Keratinocyte (primary cell): Measurements from ENCODE around the gene DCPS. TPM values are rescaled to one million over a fixed set of nuclear protein-coding genes. Genes with fewer than 3 reads are reported as not detected.
A peak's percentile ranks its signal among the peaks of the same experiment; 100 is the strongest.

Experiments used
- DNase-seq: peaks from one replicate; pipeline ENCODE4 v3.0.0-alpha.2; 2011; ENCODE audit warnings: low read depth, missing footprints, low spot score
- FAIRE-seq: peaks from 2 replicates; lab custom pipeline; 2011; peaks lifted over from hg19 to GRCh38; lab: Jason Lieb, UNC
- H2AFZ ChIP-seq: 2 replicates; pipeline ENCODE4 v1.6.0; 2012; ENCODE audit warnings: low read length, control low read depth, inconsistent platforms; ENCODE audit not compliant: control insufficient read depth
- H3K27ac ChIP-seq: 2 replicates; pipeline ENCODE4 v1.5.1; 2011; ENCODE audit warnings: low read length; ENCODE audit not compliant: control insufficient read depth, insufficient read depth
- H3K27me3 ChIP-seq: 3 replicates; pipeline ENCODE4 v1.6.0; 2011; ENCODE audit warnings: low read length; ENCODE audit not compliant: control insufficient read depth, insufficient read depth; ENCODE audit errors: extremely low read depth
- H3K36me3 ChIP-seq, 2 experiments: 2 replicates in 1 of 2; 3 replicates in 1 of 2; pipeline ENCODE4 v1.5.1; 2011; ENCODE audit warnings: low read length in 2 of 2, mild to moderate bottlenecking in 1 of 2; ENCODE audit not compliant: control insufficient read depth in 2 of 2, insufficient read depth in 2 of 2; ENCODE audit errors: extremely low read depth in 1 of 2
- H3K4me1 ChIP-seq: 3 replicates; pipeline ENCODE4 v1.5.1; 2011; ENCODE audit warnings: low read length; ENCODE audit not compliant: control insufficient read depth, insufficient read depth; ENCODE audit errors: extremely low read depth
- H3K4me2 ChIP-seq: 3 replicates; pipeline ENCODE4 v1.6.0; 2011; ENCODE audit warnings: low read depth, low read length; ENCODE audit not compliant: control insufficient read depth, insufficient read depth; ENCODE audit errors: extremely low read depth
- H3K4me3 ChIP-seq, 3 experiments: fragments of 200-600 bp in 1 of 3; sonication (generic) in 1 of 3; 2 replicates in 2 of 3; 3 replicates in 1 of 3; pipeline ENCODE4 v1.5.1; 2011 to 2016; ENCODE audit warnings: low read length in 3 of 3, mild to moderate bottlenecking in 3 of 3, control low read depth in 2 of 3, inconsistent platforms in 1 of 3, low read depth in 1 of 3, mixed read lengths in 1 of 3, mixed run types in 1 of 3, moderate library complexity in 1 of 3; ENCODE audit not compliant: control insufficient read depth in 2 of 3, insufficient read depth in 2 of 3; ENCODE audit errors: extremely low read depth in 1 of 3
- H3K79me2 ChIP-seq: 2 replicates; pipeline ENCODE4 v1.6.0; 2012; ENCODE audit warnings: low read length; ENCODE audit not compliant: control insufficient read depth, insufficient read depth
- H3K9ac ChIP-seq: 3 replicates; pipeline ENCODE4 v1.6.0; 2011; ENCODE audit warnings: low read length; ENCODE audit not compliant: control insufficient read depth, insufficient read depth; ENCODE audit errors: extremely low read depth
- H3K9me1 ChIP-seq: 3 replicates; pipeline ENCODE4 v1.6.0; 2011; ENCODE audit warnings: low read length; ENCODE audit not compliant: control insufficient read depth, insufficient read depth; ENCODE audit errors: extremely low read depth
- H3K9me3 ChIP-seq: 2 replicates; pipeline ENCODE4 v1.5.1; 2012; ENCODE audit warnings: low read depth, low read length; ENCODE audit not compliant: control insufficient read depth
- H4K20me1 ChIP-seq: 3 replicates; pipeline ENCODE4 v1.6.0; 2011; ENCODE audit warnings: low read length; ENCODE audit not compliant: control insufficient read depth, insufficient read depth; ENCODE audit errors: extremely low read depth
- CTCF ChIP-seq, 3 experiments: IDR thresholded peaks in 1 of 3; conservative IDR thresholded peaks in 1 of 3; optimal IDR thresholded peaks in 1 of 3; 2 replicates in 2 of 3; 3 replicates in 1 of 3; pipeline versions ENCODE3 to v1.5.1; 2011; ENCODE audit warnings: low read length in 3 of 3, mild to moderate bottlenecking in 3 of 3, moderate library complexity in 2 of 3, control low read depth in 1 of 3, inconsistent platforms in 1 of 3; ENCODE audit not compliant: insufficient read depth in 2 of 3; ENCODE audit errors: extremely low read depth in 1 of 3
- EZH2 ChIP-seq: IDR thresholded peaks from one replicate; pipeline ENCODE4 v1.6.1; 2012; ENCODE audit warnings: inconsistent platforms, mild to moderate bottlenecking, low read length, moderate library complexity
- dilution Hi-C: fragments of 300-500 bp; cut with MboI; formaldehyde crosslinking; loops from one replicate; pipeline ENCODE4 v1.7.0; 2020; ENCODE audit warnings: low sequenced_read_pairs; ENCODE audit not compliant: extremely low pct_ligation_motif_present
- polyA plus RNA-seq, 5 experiments: library from polyadenylated mRNA; depleted of rRNA in 3 of 5; stranded (reverse) in 3 of 5; stranded (forward) in 1 of 5; unstranded in 1 of 5; fragments of >200 nt; gene quantifications; 1 replicate in 1 of 5; 2 replicates in 3 of 5; 3 replicates in 1 of 5; pipeline versions ENCODE4 v1.2.1 to v1.2.3, GENCODE V29; 2011 to 2012; ENCODE audit warnings: missing spikeins in 2 of 5, low read depth in 1 of 5, low replicate concordance in 1 of 5

The DCPS gene
- polyA plus RNA-seq, 1 donor (not counting 4 experiments of a cell fraction or from before 2014, with no cell fraction given): 31.3 TPM

- no peak overlapping the region for H3K4me3 ChIP-seq
- FAIRE-seq: no peak
- H3K27me3 ChIP-seq: no peaks in the 10 kb centered on the region
- no peak overlapping the region for H3K9ac ChIP-seq
- DNase-seq: no peak
- no peaks in the 10 kb centered on the region for H4K20me1 ChIP-seq
- no peak overlapping the region for H2AFZ ChIP-seq
- no peak overlapping the region for H3K4me2 ChIP-seq
- no peaks in the 10 kb centered on the region for H3K36me3 ChIP-seq
- no peaks in the 10 kb centered on the region for H3K9me1 ChIP-seq
- peaks cover 18% of the 10 kb centered on the region for H3K79me2 ChIP-seq
- no peaks in the 10 kb centered on the region for H3K9me3 ChIP-seq
- H3K27ac ChIP-seq: no peak overlapping the region
- H3K4me1 ChIP-seq: peaks cover 25% of the 10 kb centered on the region
- no peak for TF ChIP-seq EZH2
- TF ChIP-seq CTCF (optimal IDR thresholded peaks at IDR 0.05 in 1 of 3, IDR thresholded peaks at IDR 0.05 in 1 of 3, conservative IDR thresholded peaks at IDR 0.05 in 1 of 3; ENCODE audit: extremely low read depth in 1 of 3, insufficient read depth in 2 of 3, low read length in 3 of 3): no peak
- dilution Hi-C loops: no loop called here
These were observed 1.8 kb downstream of the DCPS start for GRCh38 chr11:126305699-126306098.

GRCh38 chr11:126307706-126308105 lies 3.8 kb downstream of the DCPS start:
- H4K20me1 ChIP-seq: no peaks in the 10 kb centered on the region
- no peak overlapping the region for H3K4me2 ChIP-seq
- H3K4me3 ChIP-seq: no peak overlapping the region
- H3K36me3 ChIP-seq: no peaks in the 10 kb centered on the region
- H2AFZ ChIP-seq: no peak overlapping the region
- H3K27me3 ChIP-seq: no peaks in the 10 kb centered on the region
- no peaks in the 10 kb centered on the region for H3K9me3 ChIP-seq
- H3K4me1 ChIP-seq: peaks cover 28% of the 10 kb centered on the region
- DNase-seq: no peak
- H3K79me2 ChIP-seq: peaks cover 15% of the 10 kb centered on the region
- H3K27ac ChIP-seq: peak overlapping the region; percentile 32
- H3K9ac ChIP-seq: no peak overlapping the region
- no peaks in the 10 kb centered on the region for H3K9me1 ChIP-seq
- TF ChIP-seq CTCF (optimal IDR thresholded peaks at IDR 0.05 in 1 of 3, IDR thresholded peaks at IDR 0.05 in 1 of 3, conservative IDR thresholded peaks at IDR 0.05 in 1 of 3; ENCODE audit: extremely low read depth in 1 of 3, insufficient read depth in 2 of 3, low read length in 3 of 3): peak; percentile 39 to 54 (median 45)
- no peak for TF ChIP-seq EZH2
- dilution Hi-C loops: no loop called here
- FAIRE-seq: no peak
